ENCODE results near the gene BOD1L1. TPM values are rescaled to one million over a fixed set of nuclear protein-coding genes. Genes with fewer than 3 reads are reported as not detected.
A peak's percentile ranks its signal among the peaks of the same experiment; 100 is the strongest.

The BOD1L1 gene
- total RNA-seq, 1 donor: 27.5 TPM

DNA sequence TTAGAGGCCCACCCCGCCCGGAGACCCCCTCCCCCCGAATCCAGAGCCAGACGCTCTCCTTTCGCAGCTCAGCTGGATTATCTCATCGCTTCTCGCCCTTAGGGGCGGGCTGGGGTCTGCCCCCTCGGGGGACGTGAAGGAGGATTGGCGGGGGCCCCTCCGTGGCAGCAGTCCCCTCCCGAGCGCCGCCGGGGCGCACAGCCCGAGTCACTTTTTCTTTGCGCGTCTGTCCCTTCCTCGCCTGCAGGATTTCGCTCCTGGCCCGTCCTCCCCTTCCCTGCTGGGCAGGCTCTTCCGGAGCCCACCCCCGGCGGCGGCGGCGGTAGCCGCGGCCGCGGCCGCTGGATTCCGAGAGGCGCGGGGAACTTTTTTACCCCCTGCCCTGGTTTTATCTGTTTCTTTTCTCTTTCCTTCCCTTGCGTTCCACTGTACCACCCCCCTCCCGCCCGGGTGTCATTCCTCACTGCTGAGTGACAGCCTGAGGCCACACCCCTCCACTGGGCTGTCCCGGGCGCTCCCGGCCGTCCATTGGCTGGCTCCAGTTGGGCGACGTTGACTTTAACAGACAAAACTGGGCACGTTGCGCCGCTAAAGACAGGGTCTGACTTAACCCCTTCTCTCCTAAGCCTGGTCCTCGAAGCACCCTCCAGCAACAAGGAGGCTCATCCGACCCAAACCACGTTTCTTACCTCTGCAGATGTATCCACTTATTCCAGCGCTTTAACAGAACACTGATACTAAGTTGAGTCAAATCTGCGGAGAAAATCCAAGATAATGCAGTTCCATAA lies 82.7 kb downstream of the BOD1L1 start:
- no peak for TF ChIP-seq CTCF (IDR thresholded peaks at IDR 0.05; ENCODE audit: extremely low read depth, low read depth, low read length)
- Histone ChIP-seq H3K4me1 (ENCODE audit: insufficient read depth, low read length) (peaks cover 24% of the 10 kb centered on the region), H2AFZ (ENCODE audit: low read length) (peak overlapping the region; percentile 98), H4K20me1 (ENCODE audit: insufficient read depth, low read length) (no peaks in the 10 kb centered on the region), H3K27me3 (ENCODE audit: insufficient read depth, low read length) (peaks cover 39% of the 10 kb centered on the region), H3K79me2 (ENCODE audit: insufficient read depth, low read length) (no peaks in the 10 kb centered on the region), H3K9me3 (ENCODE audit: low read depth, low read length) (no peaks in the 10 kb centered on the region), H3K27ac (ENCODE audit: low read depth, low read length) (no peak overlapping the region), H3K4me3 (ENCODE audit: insufficient read depth, low read length) (peak overlapping the region; percentile 78), H3K36me3 (ENCODE audit: insufficient read depth, low read length) (no peaks in the 10 kb centered on the region), H3K4me2 (ENCODE audit: insufficient read depth, low read length) (peak overlapping the region; percentile 98)
- peak; percentile 100 for DNase-seq (ENCODE audit: insufficient read length, low spot score, missing footprints)

GRCh38 chr4:13543839-13544605 lies 83.5 kb downstream of the BOD1L1 start, which contains the start of gene NKX3-2:
Gene NKX3-2, minus strand, starts transcription at chr4:13544508. Its CDS starts 94 bp downstream, at chr4:13544414.
- Histone ChIP-seq H3K4me2 (ENCODE audit: insufficient read depth, low read length) (peak within 1 kb of the TSS; percentile 98), H3K4me3 (ENCODE audit: insufficient read depth, low read length) (peak within 1 kb of the TSS; percentile 78), H3K9me3 (ENCODE audit: low read depth, low read length) (no peaks in the 10 kb centered on the region), H3K79me2 (ENCODE audit: insufficient read depth, low read length) (no peaks in the 10 kb centered on the region), H3K4me1 (ENCODE audit: insufficient read depth, low read length) (peaks cover 16% of the 10 kb centered on the region), H3K27ac (ENCODE audit: low read depth, low read length) (no peak within 1 kb of the TSS), H4K20me1 (ENCODE audit: insufficient read depth, low read length) (no peaks in the 10 kb centered on the region), H3K36me3 (ENCODE audit: insufficient read depth, low read length) (no peaks in the 10 kb centered on the region), H2AFZ (ENCODE audit: low read length) (peak within 1 kb of the TSS; percentile 98), H3K27me3 (ENCODE audit: insufficient read depth, low read length) (peaks cover 38% of the 10 kb centered on the region)
- TF ChIP-seq CTCF (IDR thresholded peaks at IDR 0.05; ENCODE audit: extremely low read depth, low read depth, low read length): no peak
- DNase-seq (ENCODE audit: insufficient read length, low spot score, missing footprints): peak; percentile 97

- Histone ChIP-seq H3K4me2 (ENCODE audit: insufficient read depth, low read length) (peak overlapping the region; percentile 98), H3K79me2 (ENCODE audit: insufficient read depth, low read length) (no peaks in the 10 kb centered on the region), H3K4me1 (ENCODE audit: insufficient read depth, low read length) (peaks cover 11% of the 10 kb centered on the region), H3K9me3 (ENCODE audit: low read depth, low read length) (no peaks in the 10 kb centered on the region), H3K27me3 (ENCODE audit: insufficient read depth, low read length) (peaks cover 37% of the 10 kb centered on the region), H3K4me3 (ENCODE audit: insufficient read depth, low read length) (peak overlapping the region; percentile 78), H3K36me3 (ENCODE audit: insufficient read depth, low read length) (no peaks in the 10 kb centered on the region), H2AFZ (ENCODE audit: low read length) (peak overlapping the region; percentile 59), H3K27ac (ENCODE audit: low read depth, low read length) (no peak overlapping the region), H4K20me1 (ENCODE audit: insufficient read depth, low read length) (no peaks in the 10 kb centered on the region)
- TF ChIP-seq CTCF (IDR thresholded peaks at IDR 0.05; ENCODE audit: extremely low read depth, low read depth, low read length): no peak
- peak; percentile 94 for DNase-seq (ENCODE audit: insufficient read length, low spot score, missing footprints)
These were observed 84.3 kb downstream of the BOD1L1 start for GRCh38 chr4:13543032-13543838.
